HG03432 (cell line): ENCODE data around the gene KASH5.
"Not testable (repeated sequence)": the region's sequence is repeated elsewhere in the genome, so short reads cannot be mapped to it uniquely, and the experiment has no call there.

ENCODE experiments used
- ATAC-seq: cut with Tn5 transposase; IDR thresholded peaks from one replicate; pipeline ENCODE4 v1.9.1; 2021; ENCODE audit warnings: mild to moderate bottlenecking, moderate library complexity; ENCODE audit not compliant: unreplicated experiment

Gene KASH5

DNA sequence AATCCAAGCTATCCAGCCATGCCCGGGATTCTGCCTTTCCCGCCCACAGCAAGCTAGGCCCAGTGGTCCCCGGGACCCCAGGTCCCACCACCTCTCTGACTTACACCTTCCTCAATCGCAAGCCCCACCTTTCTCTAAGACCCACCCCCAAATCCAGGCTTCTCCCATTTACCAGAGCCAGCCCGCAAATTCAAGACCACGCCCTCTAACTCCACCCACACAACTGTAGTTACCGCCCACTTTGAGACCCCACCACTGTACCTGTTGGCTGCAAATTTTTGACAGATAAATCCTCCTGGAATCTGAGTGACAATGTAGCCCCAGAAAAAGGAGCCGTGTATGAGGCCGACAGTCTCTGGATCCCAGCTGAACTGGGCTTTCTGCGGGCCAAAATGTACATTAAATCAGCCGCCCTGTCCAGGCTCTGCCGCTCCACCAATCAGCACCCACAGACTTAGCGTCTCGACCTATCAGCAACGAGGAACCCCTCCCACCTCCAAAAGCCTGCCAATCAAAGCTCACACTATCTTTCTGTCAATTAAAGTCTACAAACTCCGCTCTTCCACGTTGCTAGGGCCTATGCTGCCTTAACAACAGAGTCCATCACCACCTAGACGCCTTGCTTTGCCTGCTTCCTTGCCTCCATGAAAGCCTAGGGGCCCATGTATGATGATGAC is 47.0 kb downstream of the KASH5 start:
- no peak for ATAC-seq

GRCh38 chr19:49435670-49436069 is 47.6 kb downstream of the KASH5 start:
- no peak for ATAC-seq

DNA sequence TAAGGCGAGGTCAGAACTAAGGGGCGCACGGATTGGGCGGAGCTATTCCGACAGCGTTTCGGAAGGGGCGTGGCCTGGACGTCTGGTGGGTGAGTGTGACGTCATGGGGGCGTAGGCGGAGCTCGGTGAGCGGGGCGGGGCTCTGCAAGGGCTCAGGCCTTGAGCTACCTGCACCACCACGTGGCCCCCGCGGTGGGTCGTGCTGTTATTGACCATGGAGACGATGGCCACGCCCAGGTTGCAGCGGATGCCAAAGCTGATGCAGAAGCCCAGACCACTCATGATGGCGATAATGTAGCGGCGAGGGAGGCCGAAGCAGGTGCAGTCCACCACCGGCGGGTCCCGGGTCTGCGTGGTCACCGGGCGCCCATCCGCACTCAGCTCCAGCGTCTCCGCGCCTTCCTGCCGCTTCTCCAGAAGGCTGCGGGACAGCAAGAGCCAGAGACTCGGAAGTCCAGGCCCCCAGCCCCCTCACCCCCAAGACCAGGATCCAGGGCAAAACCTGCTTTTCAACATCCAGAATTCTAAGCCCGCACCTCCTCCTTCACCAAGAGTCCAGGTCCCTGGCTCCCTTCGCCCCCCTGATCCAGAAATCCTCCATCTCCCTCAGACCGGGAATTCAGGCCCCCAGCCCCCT is 48.5 kb downstream of the KASH5 start:
- no peak for ATAC-seq

- ATAC-seq = no peak
Observed at GRCh38 chr19:49437231-49437630, 49.2 kb downstream of the KASH5 start.

DNA sequence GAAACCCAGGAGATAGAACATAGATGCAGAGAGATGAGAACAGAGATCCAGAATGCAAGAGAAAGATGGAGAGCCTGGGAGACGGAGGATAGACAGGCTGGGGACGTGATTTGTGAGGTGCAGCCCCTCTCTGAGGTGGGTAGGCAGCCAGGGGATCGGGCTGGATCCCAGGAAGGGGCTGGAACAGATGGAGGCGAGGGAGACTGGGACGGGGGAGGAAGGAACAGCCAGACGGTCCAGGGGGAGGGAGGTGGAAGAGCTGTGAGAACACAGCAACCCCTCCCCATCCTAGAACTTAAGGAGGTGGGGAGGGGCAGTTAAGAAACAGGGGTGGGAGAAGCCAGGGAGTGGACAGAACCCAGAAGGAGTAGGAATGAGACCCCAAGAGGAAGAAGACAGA is 50.2 kb downstream of the KASH5 start:
- ATAC-seq = no peak

DNA sequence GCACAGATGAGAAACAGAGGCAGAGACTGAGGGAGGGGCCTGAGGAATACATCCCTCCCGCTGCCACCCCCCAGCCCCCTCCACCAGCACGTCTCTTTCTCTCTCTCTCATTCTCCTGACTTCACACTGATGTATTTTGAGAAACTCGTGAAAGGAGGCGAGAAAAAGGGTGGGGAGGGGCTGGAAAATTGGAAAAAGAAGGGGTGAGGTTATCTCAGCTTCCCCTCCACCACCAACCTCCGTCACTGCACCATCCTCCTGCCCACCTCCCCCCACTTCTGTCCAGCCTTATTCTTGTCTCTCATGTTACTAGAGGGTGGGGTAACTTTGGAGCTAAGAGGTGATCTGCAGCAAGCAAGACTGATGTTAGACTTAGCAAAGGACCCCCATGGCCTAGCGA is 51.8 kb downstream of the KASH5 start:
- no peak for ATAC-seq

DNA sequence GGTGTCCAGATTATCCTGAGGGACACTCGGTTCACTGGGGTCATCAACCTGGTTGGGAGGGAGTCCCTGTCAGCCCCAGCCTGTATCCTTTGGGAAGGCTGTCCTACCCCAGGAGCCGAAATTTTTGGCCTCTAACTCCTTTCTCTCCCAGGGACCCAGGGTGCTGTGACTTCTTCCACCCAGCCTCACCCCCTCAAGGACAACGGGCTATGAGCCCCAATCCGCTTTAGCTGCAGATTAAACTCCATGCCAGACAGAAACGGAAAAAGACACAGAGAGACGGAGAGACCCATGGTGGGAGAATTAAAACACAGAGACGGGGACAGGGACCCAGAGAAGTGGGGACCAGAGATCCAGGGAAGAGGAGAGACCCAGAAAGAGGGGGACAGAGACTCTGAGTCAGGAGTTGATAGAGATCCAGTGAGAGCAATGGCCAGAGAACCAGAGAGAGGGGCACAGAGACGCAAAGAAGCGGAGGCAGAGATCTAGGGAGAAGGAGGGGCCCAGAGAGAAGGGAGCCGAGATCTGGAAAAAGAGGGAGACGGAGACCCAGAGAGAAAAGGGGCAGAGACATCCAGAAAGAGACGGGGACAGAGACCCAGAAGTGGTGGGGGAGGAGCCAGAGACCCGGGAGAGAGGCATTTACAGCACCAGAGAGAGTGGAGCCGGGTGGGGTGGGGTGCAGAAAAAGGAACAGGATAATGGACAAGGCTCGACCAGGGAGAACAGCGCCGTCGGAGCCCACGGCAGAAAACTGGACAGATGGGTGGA is 52.6 kb downstream of the KASH5 start:
- no peak for ATAC-seq

DNA sequence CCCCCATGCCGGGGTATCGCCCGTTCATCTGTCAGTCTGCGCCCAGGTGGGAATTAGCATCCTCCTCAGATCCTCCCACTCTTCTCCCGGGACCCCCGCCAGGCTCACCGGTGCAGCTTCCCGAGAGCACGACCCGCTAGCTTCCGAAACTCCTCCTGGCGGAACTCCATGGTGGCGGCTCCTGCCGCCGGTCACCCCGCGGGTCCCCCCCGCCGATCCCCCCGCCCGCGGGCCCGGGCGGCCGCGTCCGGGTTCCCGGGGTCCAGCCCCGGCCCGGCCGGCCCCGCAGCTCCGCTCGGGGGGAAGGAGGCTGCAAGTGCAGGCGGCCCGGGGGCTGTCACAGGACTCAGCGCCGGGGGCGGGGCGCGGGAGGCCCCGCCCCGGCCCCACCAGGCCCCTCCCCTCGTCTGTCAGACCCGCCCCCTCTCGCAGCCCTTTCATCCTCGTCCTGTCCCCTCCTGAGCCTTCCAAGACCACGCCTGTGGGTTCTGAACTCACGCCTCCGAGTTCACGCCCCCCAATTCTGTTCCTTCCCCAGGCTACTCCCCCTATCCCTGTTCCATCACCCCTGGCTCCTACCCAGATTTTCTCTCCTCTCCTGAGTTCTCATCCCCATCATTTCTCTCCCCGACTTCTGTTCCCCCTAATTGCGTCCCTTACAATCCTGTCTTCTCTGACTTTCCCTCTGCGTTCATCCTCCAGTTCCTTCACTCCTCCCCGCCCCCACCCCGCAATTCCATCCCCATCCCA is 53.3 kb downstream of the KASH5 start, which contains the start of gene SLC17A7:
SLC17A7 (minus strand) TSS at position 318 of the 750 bp plus-strand sequence; CDS start at position 170, 148 bp downstream.
- no peak for ATAC-seq

DNA sequence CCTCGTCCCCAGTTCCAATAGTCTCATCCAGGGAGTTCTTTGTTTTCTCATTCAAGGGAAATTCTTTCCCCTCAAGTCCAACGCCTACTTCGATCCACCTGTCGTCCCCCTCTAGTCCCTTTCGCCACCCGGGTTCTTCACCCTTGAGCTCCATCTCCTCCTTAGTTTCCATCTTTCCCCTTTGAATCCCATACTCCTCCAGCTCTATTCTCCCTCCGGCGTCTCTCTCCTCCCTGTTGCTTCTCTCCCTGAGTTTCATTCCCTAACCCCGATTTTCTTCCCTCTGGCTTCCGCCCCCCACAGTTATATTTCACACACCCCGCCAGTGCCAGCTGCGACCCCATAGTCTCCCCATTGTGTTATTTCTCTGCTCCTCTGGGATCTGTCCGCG is 53.9 kb downstream of the KASH5 start:
- ATAC-seq = no peak

DNA sequence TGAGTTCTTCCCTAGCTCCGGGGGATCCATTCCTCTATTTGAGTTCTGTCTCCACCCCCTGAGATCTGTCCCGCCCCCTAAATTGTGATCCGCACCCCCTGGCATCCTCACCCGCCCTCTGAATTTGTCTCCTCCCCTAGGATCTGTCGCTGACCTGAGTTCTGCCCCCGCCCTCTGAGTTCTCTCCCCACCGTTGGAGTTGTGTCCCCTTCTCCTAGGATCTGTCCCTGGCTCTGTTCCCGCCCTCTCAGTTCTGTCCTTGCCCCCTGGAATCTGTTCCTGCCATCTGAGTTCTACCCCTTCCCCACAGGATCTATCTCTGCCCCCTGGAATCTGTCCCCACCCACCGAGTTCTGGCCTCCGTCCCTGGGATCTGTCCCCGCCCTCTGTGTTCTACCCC is 54.3 kb downstream of the KASH5 start:
- ATAC-seq = no peak

DNA sequence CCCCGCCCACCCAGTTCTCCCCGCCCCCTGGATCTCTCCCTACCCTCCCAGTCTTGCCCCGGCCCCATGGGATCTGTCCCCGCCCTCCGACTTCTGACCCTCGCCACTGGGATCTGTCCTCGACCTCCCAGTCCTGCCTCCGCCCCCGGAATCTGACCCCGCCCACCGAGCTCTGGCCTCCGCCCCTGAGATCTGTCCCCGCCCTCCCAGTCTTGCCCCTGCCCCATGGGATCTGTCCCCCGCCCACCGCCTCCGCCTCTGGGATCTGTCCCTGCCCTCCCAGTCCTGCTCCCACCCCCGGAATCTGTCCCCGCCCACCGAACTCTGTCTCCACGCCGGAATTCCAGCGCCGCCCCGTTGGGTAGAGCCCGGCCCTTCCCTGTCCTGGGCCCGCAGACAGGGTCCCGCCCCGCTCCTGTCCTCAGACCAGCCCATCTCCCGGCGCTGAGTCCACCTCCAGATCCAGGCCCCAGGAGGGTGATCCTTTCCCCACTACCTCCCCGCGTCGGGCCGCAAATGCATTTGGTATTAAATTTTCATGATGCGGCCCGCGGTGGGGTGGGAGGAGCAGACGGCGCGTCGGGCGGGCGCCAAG is 54.8 kb downstream of the KASH5 start:
- peak; percentile 11 for ATAC-seq

GRCh38 chr19:49443366-49444099 is 55.5 kb downstream of the KASH5 start:
- ATAC-seq = peak; percentile 80

DNA sequence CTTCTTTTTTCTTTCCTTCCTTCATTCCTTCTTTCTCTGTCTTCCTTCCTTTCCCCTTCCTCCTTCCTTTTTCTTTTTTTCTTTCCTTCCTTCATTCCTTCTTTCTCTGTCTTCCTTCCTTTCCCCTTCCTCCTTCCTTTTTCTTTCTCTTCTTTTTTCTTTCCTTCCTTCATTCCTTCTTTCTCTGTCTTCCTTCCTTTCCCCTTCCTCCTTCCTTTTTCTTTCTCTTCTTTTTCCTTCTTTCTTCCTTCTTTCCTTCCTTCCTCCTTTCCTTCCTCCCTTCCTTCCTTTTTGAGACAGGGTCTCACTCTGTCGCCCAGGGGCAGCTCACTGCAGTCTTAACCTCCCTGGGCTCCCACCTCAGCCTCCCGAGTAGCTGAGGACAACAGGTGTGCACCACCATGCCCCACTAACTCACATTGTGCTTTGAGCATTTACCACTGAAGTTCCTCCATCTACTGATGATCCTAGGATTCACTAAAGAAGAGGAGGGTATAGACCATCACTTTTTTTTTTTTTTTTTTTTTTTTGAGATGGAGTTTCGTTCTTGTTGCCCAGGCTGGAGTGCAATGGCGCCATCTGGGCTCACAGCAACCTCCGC is 56.2 kb downstream of the KASH5 start:
- ATAC-seq = not testable (repeated sequence)

- no peak for ATAC-seq
Observed at GRCh38 chr19:49445997-49446396, 57.9 kb downstream of the KASH5 start.

DNA sequence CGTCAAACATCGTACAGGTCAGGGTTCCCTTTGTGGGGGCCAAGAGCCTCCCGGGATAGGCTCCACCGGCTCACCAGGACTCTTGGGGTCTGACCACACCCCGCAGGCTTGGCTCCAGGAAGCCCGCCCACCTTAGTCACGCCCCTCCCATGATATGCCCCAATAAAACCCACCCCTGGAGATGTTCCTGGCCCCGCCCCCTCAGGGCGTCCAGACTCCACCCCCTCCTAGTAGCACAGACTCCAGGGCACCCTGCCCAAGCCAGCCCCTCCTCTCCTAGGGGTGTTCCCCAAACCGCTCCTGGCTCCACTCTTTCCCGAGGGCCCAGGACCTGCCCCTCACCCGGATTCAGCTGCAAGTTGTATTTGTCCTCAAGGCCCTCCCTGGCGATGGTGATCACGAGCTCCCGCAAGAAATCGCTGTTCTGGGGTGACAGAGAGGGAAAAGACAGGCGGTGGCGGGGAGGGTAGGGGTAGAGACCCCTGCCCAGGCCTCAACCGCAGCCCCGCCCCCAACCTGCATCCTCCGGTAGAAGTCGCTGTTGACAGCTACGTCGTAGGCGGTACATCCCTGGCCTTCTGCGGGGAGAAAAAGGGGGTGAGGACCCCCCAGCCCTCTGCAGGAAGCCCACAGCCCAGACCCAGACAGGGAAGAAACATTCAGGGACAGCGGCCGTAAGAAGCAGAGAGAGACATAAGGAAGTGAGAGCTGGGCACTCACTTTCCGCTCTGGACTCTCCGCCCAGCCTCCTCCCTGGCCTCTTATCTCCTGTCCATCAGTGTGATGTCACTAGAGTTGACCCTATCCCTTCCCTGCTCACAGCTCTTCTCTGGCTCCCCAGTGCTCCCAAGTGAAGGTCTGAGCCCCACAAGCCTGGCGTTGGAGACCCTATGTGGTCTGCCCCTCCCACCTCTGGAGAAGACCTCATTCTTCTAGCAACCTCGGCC is 59.7 kb downstream of the KASH5 start:
- no peak for ATAC-seq

GRCh38 chr19:49448432-49448786 is 60.4 kb downstream of the KASH5 start:
- no peak for ATAC-seq

- ATAC-seq = no peak
Observed at GRCh38 chr19:49450405-49450804, 62.4 kb downstream of the KASH5 start.

DNA sequence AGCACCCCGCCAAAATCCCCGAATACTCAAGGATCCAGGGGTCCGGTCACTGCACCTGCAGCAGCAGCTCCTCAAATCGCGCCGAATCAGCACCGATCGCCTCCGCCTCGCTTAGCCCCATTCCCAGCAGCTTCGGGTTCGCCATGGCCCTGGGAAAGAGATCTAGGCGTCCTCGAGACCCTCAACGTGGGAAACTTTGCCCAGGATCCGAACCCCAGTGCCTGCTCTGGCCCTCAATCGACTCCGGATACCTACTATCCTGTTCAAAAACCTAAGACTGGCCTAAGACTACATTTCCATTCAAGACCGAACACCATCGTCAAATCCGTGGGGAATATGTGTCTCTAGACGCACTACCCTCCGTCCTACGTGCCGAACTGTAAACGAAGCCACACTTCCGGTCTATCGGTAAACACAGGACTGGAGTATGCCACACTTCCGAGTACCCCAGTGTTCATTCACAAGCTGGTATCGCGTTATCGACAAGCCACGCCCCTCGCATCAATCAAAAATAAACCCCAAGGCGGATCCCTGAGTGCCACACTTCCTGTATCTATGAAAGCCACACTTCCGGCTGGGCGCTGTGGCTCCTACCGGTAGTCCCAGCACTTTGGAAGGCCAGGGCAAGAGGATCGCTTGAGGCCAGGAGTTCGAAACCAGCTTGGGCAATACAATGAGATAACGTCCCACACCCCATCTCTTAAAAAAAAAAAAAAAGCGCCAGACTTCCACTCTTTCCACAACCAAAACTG is 63.6 kb downstream of the KASH5 start, which contains the start of gene PIH1D1:
PIH1D1 (minus strand) TSS at position 385 of the 752 bp plus-strand sequence; CDS start at position 145, 240 bp downstream.
- peak; percentile 55 for ATAC-seq
